ENCODE results near the gene PRKAR2A.

Gene PRKAR2A

DNA sequence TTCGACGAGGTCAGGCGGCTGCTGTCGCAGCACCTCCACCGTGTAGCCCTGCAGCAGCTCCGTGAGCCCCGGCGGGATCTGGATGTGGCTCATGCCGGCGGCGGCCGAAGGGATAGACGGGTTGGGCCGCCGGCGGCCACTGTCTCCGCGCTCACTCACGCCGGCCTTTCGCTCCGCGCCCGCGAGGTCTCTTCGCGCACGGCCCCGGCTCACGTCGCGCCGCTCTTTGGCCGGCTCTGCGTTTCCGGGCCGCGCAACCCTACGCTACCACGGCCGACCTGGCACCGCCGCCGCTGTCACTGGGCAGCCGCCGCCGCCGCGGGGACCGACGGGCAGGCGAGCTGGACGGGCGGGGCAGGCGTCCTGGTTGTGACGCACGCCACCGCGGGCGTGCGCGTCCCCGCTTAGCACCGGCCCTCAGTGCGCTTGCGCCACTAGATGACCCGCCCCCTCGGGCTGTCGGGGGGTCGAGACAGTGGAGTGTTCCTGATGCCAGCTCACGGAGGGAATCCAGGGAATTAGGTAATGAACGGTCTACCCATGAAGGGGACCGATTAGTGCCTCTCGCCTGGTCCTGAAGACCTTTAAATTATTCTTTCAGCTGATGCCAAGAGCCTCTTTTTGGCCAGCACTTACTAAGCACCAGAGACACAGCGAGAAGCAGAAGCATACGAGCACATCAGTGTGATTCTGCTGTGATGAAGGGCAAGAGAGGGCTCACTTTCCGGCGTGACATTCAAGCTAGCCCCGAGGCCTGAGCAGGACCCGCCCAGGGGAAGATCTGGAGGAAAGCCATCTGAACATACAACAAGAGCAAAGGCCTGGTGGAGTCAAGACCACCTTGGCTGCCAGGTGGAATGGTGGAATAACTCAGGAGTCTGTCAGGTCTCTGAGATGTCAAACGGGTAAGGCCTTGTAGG lies at the start of gene PRKAR2A:
TSS of gene PRKAR2A (minus strand) at position 371 of the 920 bp plus-strand sequence. CDS start at position 93, 278 bp downstream.
- peak; percentile 91 for DNase-seq (ENCODE audit: low spot score)

DNA sequence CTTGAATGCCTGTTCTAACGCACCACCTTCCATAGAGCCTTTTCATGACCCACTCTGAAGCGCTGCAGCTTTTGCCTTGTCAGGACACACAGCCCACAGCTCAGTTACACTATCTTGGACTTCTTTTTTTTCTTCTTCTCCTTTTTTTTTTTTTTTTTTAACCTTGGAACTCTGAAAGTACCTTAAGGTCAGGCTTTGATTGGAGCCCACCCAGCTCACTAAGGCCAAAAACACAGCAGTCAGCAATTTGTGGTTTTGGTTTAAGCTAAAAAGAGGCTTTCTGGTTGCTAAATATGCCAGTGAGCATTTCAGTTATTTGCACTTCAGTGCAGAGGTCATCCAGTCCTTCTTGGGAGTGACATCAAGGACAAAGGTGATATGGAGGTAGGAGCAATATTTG lies 49.3 kb upstream of the PRKAR2A start:
- no peak for DNase-seq (ENCODE audit: low spot score)

DNA sequence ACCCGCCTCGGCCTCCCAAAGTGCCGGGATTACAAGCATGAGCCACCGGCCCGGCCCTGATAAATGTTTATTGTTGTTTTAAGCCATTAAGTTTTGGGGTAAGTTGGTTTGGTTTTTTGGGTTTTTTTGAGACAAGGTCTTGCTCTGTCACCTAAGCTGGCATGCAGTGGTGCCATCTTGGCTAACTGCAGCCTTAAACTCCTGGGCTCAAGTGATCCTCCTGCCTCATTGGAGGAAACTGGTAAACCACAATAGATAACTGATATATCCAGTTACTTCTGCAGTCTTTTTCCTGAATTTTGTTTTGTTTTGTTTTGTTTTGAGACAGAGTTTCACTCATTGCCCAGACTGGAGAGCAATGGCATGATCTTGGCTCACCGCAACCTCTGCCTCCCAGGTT lies 46.8 kb upstream of the PRKAR2A start:
- no peak for DNase-seq (ENCODE audit: low spot score)

DNA sequence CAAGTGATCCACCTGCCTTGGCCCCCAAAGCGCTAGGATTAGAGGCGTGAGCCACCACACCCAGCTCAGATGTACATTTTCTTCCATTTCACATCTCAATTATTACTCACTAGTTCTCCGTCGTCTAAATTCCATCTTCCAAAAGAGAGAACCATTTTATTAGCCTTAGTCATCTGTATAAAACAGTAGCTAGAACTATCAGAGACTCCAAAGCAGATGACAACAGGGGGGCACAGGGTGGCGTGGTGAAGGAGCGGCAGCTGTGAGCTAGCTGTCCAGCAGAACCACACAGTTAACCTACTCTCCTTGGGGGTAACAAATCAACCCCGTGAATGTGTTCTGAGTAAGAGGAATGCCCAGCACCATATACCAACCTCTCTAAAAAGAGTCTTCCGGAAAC lies 43.9 kb upstream of the PRKAR2A start:
- no peak for DNase-seq (ENCODE audit: low spot score)

DNA sequence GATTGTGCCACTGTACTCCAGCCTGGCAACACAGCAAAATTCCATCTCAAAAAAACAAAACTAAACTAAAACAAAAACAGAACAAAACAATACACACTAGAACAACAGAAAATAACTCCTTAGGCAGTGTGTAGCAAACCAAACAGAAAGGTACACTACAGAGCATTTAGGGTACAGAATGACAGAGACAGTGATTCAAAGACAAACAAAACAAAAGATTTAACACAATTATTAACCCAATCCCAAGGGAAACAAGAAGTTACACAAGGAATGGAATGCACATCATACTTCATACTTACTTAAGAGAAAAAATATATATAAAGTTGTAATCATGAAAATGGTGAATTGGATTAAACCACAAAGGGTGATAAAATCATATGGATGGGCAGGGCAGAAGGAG lies 38.1 kb upstream of the PRKAR2A start:
- no peak for DNase-seq (ENCODE audit: low spot score)

DNA sequence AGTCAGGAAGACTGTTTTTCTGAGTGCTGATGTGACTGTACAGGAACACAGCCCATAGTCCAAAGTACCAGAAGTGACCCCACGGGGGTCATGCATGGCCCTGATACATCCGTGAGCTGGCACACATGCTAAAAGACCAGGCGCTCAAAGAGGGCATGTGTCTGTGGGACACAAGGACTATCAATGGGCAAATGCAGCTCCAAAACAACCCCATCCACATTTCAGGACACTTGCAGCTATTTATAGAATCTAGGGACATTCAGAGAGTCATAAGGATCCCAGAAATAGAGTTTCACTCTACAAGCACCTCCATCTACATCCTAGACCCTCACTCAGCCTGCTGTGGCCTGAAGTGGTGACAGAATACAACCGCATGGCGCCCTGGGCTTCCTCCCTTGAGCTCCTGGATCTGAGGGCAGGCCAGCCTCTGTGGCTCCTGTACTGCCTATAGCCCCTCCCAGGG lies 34.0 kb upstream of the PRKAR2A start:
- DNase-seq (ENCODE audit: low spot score), result no peak

DNA sequence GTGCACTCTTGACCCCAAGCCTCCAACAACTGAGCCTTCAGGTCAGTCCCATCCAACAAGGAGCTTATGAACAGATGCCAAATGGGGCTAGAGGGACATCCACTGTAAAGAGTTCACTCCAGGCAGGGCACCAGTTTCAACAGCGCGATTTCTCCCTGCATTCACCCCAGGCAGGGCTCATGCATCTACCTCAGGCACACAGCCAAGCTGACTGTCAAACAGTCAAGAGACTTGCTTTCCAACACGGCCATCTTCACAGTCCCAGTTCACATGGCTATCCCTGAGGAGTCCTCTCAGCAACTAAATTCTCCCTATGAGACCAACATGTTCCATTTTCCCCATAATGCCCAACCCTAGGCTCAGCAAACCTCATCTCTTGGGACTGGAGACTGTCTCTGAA lies 33.3 kb upstream of the PRKAR2A start:
- no peak for DNase-seq (ENCODE audit: low spot score)

DNA sequence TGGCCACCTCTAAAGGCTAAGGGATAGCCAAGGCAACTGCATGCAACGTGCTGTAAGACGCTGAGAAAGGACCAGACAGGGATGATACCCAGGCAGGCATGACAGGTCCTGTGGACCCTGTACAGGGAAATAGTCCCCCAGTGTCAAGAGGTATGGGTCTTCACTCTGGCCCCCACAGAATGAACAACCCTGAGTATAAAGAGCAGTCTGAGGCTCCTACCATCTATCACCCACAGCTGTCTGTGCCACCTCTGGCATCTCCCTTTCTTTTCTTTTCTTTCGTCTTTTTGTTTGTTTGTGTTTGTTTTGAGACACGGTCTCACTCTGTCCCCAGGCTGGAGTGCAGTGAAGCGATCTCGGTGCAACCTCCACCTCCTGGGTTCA lies 32.3 kb upstream of the PRKAR2A start:
- DNase-seq (ENCODE audit: low spot score), result no peak

DNA sequence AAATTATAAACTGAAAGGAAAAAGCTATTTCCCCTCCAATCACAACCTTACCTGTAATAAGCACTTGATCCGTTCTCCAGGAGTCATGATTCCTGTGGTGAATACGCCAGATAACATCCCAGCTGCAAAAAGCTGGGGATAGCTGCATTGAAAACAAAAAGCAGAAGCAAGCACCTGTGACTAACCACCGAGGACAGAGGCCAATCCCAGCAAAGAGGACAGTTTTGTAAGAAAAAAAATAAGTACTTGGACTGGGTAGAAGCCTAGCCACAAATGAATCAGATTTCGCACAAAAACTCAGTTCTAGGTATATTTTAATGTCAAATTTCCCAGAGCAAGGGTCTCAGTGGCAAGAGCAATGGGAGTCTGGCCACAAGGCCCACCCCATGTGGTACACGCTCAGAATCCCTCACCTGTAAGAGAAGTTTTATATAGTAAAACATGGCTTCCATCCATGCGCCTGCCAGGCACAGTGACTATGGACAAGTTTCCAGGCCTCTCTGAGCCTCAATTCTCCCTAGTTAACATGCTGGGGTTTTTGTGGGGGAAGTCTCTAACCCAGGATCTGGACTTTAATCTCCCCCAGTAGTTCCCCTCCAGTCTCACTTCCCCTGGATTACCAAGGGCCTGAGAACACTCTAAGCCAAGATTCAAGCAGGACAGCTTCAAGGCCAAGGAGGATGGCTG lies 31.8 kb upstream of the PRKAR2A start:
- DNase-seq (ENCODE audit: low spot score), result no peak

DNA sequence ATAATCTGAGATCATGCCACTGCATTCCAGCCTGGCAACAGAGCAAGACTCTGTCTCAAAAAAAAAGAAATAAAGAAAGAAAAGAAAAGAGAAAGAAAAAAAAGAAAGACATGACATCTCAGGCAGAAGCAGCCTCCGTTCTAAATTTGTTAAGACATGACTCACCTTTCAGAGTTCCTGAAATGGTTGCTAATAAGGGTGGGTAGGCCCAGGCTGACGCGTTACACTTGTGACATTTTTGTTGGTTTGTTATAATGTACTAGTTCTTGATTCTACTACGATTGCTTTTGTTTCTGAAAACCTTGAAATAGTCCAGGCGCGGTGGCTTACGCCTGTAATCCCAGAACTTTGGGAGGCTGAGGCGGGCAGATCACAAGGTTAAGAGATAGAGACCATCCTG lies 30.0 kb upstream of the PRKAR2A start:
- no peak for DNase-seq (ENCODE audit: low spot score)

DNA sequence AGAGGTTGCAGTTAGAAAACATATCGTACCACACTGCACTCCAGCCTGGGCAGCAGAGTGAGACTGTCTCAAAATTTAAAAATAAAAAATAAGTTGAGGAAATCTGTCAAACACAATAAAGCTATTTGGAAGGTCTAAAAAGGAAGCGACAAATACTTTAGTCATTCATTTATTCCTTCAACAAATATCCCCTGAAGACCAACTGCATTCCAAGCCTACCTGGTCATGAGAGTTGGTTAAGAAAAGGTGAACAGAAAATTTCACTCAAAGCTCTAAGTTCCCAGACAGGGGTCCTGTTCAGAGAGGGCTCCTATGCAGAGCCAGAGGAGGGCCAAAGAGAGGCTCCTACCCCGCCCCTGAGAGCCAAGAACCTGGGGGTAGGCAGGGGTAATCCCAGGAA lies 15.4 kb upstream of the PRKAR2A start:
- DNase-seq (ENCODE audit: low spot score), result peak; percentile 73

DNA sequence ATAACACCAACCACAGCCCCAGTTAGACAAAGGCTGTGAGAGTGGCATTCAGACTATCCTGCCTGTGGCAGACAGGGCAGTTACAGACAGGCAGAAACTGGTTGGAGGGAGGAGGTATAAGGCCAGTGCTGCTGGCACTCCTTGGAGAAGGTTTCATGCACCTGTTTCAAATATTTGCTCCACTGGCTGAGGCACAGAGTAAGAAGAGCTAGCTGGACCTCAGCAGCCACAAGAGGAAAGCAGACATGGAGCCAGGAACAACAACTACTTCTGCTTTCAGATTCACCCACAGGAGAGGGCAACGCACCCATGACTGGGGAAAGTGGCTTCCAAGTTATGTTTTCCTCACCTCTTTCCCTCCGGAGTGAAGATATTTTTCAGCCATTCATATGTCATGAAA lies 11.5 kb upstream of the PRKAR2A start:
- DNase-seq (ENCODE audit: low spot score), result no peak

DNA sequence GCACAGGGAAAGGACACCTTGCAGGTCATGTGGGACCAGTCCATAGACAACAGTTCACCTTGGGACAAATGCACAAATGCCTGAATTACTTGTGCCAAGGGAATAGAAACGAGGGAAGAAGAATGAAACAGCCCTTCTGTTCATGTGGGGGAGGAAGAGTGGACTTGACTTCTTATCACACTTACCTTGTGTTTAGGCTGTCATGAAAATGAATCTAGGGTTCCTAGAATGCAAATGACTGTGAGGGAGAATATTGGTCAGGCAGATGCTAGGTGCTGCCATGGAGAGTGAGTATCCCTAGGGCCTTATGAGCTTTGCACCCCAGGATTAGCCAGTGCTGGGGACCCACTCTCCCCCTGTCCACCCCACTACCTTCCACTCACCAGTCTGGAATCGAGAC lies 11.0 kb upstream of the PRKAR2A start:
- no peak for DNase-seq (ENCODE audit: low spot score)

DNA sequence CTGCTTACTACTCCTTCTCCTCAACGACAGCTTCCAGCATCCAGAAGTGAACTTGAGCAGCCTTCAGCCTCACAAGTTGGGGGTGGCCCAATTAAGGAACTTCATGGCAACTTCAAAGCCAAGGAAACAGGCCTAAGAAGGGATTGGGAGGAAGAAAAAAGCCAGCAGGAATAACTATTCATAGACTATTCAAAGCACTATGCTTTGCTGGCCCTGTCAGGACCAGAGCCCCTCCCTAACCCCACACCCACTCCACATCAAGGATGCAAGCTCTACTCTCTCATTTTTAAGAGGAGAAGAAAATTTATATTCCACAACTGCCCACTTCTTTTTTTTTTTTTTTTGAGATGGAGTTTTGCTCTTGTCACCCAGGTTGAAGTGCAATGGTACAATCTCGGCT lies 10.0 kb upstream of the PRKAR2A start:
- no peak for DNase-seq (ENCODE audit: low spot score)

DNA sequence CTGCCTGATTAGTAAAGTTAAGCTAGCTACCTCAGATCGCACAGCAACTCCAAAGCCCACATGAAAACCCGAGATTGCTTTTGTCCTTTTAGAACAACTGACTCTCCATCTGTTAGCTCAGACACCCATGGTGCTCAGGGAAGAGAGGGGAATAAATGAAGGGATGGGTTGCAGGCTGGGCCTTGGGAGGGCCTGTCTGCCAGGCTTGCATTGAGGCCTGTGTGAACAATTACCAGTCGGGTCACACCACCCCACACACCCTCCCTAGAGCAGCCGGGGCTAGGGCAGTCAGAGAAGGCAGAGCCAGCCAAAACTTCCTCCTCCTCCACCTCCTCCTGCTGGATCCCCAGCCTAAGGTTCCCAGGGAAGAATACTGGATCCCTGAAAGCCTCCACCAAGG lies 8.8 kb upstream of the PRKAR2A start:
- DNase-seq (ENCODE audit: low spot score), result no peak

DNA sequence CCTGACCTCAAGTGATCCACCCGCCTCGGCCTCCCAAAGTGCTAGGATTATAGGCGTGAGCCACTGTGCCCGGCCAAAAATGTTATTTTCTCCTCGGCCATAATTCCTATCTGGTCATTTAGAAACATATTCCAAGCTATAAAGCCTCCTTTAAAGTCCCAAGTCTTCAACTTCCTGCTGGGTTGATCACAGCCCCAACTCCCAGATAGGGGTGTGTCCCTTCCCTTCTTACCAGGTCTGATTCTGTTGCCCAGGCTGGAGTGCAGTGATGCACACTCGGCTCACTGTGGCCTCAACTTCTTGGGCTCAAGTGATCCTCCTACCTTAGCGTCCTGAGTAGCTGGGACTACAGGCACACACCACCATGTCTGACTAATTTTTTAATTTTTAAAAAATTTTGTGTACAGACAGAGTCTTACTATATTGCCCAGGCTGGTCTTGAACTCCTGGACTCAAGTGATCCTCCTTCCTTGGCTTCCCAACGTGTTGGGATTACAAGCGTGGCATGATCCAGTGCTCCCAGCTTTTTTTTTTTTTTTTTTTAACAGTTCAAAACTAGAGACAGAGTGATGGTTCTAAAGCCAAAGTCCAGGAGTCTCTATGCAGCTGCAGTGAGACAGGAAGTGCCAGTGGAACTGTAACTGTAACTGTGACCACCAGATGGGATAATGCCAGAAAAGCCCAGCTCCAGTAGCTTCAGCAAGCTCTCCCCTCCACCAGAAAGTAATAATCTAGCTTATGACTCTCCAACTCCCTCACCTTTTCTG lies 8.2 kb upstream of the PRKAR2A start:
- no peak for DNase-seq (ENCODE audit: low spot score)

DNA sequence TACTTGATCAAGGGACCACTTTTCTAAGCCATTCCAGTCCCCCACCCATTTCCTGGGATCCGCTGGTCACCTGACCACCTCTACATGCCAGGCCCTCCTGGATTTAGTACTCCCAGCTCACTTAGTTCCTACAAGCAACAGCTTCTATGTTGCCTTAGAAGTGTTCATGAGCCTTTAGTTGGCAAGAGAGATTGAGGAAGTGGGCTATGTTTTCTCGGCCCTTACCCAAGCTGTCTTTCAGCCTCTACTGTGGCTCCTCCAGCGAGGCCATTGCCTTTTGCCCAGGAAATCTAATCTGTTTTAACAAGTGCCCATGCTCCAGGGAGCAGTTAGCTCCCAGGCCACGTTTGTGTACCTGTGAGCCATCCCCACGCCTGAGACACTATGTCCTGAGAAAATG lies 4.5 kb upstream of the PRKAR2A start:
- no peak for DNase-seq (ENCODE audit: low spot score)

DNA sequence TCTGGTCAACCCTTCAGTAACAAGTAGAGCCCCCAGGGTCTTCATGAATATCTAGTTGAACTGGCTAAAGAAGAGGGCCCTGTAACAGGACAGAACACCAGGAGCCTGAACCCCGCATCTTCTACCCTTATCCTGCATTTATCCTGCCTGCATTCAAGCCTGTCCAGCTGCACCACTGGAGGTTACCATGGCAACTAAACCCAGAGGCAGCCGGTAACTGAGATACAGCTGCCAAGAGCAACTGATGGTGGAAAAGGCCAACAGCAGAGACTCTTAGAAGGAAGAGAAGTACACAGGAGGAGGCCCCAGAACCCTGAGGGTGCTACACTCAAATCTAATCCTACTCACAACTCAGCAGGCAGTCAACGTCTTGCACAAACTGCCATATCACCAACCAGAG lies 3.7 kb upstream of the PRKAR2A start:
- no peak for DNase-seq (ENCODE audit: low spot score)

DNA sequence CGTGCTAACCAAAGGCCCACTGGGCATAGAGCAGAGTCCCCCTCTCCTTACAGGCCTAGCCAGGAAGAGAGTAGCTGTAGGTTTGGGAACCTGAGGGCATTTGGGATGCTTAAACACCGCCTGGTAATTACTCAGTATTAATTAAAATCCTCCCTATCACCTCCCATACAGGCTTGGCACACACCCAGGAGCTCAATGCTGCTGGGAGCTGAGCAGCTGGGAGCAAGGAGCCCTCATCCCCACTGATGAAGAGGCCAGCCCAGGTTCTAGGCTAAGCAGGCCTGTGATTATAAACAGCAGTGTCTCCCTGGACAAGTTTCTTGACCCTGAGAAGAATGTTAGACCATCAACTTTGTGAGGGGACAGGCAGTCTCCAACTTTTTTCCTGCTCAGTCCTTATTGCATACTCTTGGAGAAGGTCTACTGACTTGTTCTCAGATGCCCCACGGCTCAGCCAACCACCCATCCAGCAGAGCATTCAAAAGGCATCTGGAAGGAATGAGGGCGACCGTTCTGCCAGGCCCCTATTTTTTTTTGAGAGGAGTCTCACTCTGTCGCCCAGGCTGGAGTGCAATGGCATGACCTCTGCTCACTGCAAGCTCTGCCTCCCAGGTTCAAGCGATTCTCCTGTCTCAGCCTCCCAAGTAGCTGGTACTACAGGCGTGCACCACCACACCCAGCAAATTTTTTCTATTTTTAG lies 1.3 kb upstream of the PRKAR2A start:
- no peak for DNase-seq (ENCODE audit: low spot score)

DNA sequence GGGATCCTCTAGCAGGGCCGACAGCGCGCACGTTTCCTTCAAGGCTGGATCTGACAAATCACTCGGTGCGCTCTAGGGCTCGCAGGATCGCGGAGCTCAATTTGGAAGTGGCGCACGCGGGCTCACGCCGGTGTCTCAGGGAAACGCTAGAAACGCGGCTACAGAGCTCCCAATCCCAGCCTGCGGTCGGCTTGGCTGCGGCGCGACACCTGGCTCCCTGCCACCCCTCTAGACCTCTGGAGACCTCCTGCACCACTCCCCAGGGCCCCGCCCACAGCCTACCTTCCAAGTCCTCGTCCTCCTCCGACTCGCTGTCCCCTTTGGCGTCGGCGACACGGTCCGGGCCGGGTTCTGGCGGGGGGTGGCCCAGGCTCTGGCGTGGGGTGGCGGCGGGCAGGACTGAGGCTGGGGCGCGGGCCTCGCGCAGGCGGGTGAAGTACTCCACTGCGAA lies 596 bp downstream of the PRKAR2A start:
- peak; percentile 83 for DNase-seq (ENCODE audit: low spot score)

DNA sequence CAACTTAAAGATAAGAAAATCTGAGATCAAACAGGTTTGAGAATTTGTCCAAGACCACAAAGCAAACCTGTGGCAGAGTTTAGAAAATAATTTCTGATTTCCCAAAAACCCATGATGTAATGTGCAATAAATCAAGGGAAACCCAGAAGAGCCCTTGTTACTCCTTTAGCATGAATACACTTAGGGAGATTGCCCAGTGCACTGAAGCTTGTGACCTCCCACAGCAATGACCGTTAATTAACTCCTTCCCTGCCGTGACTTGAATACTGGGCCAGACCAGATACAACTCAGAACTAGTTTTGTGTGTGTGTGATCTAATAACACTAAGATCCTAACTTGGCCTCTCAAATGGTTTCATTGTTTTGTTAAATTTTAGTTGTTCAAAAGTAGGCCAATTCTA lies 2.5 kb downstream of the PRKAR2A start:
- DNase-seq (ENCODE audit: low spot score), result peak; percentile 35

DNA sequence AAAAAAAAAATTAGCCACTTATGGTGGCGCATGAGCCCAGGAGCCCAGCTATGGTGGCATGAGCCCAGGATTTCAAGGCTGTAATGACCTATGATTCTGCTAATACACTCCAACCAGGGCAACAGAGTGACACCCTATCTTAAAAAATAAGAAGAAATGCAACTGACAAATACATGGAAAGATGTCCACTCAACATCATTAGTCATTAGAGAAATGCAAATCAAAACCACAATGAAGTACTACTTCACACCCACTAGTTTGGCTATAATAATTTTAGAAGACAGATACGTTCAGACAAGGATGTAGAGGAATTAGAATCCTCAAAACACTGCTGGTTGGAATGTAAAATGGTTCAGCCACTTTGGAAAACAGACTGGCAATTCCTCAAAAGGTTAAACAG lies 10.5 kb downstream of the PRKAR2A start:
- no peak for DNase-seq (ENCODE audit: low spot score)

All from kidney tubule cell (primary cell).